ENCODE results near the gene ATF6B. TPM values are rescaled to one million over a fixed set of nuclear protein-coding genes. Genes with fewer than 3 reads are reported as not detected.

ATF6B gene
- total RNA-seq, 1 experiment from 2014 or later, result 45.3 TPM

DNA sequence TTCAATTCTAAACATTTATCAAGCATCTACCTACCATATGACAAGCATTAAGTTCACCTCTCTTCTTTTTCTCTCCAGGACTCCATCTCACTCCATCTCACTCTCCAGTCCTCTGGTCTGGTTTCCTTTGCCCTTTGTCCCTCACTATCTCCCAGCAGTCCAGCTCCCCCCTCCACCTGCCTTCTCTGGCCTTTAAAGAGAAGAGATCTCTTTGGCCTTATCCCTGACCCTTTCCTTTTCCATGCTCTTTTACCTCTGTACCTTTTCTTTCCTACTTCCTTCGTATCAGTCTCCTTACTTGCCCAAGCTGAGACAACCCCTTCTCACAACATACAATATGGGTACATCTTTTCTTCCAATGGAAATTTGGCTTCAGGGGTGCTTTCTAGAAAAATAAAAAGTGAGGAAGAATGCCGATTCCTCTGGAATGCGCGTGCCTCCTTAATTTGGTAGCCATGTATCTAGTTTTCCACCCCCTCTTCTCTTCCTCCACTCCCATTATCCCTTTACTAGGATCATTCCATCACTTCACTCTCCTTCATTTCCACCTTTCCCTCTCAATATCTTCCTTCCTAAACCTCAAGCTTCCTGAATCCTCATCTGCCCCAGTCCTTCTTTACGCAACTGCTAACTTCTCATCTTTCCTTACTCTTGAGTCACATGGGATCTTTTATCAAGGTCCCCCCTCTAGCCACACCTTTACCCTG is 48.6 kb upstream of the ATF6B start:
- Mint-ChIP-seq H3K27me3 (ENCODE audit: low read depth) (no peaks in the 10 kb centered on the region; the same call in 1 of the 2 replicates), H3K9me3 (no peaks in the 10 kb centered on the region; a peak in 1 of 5 replicates), H3K27ac (peak overlapping the region; percentile 98), H3K36me3 (ENCODE audit: insufficient read depth in 1 of 3, low read depth in 3 of 3) (peaks cover 22 to 35% (median 33%) of the 10 kb centered on the region in 3 experiments), H3K4me1 (peaks cover 40 to 47% of the 10 kb centered on the region in 2 experiments), H3K4me3 (peak overlapping the region; percentile 83 to 86)
- H3K4me1 ChIP-seq (ENCODE audit: insufficient read depth, low read length), result peaks cover 7% of the 10 kb centered on the region
- peak overlapping the region; percentile 83 for H3K4me2 ChIP-seq (ENCODE audit: insufficient read depth, insufficient read length, low read length)
- no peak overlapping the region for H3K56ac ChIP-seq (ENCODE audit: insufficient read length, low read depth, low read length)
- peak overlapping the region; percentile 51 for H2BK120ac ChIP-seq (ENCODE audit: low read depth, low read length, poor library complexity, severe bottlenecking)
- peak overlapping the region; percentile 68 for H3K27ac ChIP-seq (ENCODE audit: insufficient read length, low read depth, low read length)
- H2BK5ac ChIP-seq (ENCODE audit: insufficient read length, low read length), result peak overlapping the region; percentile 11
- no peak overlapping the region for H4K8ac ChIP-seq (replicated peaks; ENCODE audit: insufficient read length, low read depth, low read length)
- H3K14ac ChIP-seq (ENCODE audit: insufficient read depth, low read length), result peak overlapping the region; percentile 86; the same call in 1 of the 2 replicates
- no peak overlapping the region; the same call in 1 of the 2 replicates for H3K4ac ChIP-seq (ENCODE audit: low read depth, low read length)
- peak overlapping the region; percentile 83 for H3K9ac ChIP-seq (ENCODE audit: extremely low read depth, insufficient read length, low read length)
- H4K20me1 ChIP-seq (ENCODE audit: control insufficient read depth, insufficient read depth, insufficient read length), result no peaks in the 10 kb centered on the region
- peak overlapping the region; percentile 30 for H2AK5ac ChIP-seq (ENCODE audit: insufficient read length, low read length)
- no peak overlapping the region for H2BK15ac ChIP-seq (ENCODE audit: low read depth, low read length)
- H4K91ac ChIP-seq (ENCODE audit: insufficient read length, low read depth, low read length), result no peak overlapping the region
- peaks cover 22% of the 10 kb centered on the region for H3K23me2 ChIP-seq (ENCODE audit: insufficient read length, low read depth, low read length, poor library complexity, severe bottlenecking)
- H3K79me2 ChIP-seq (ENCODE audit: insufficient read depth, low read length), result peaks cover 18% of the 10 kb centered on the region; the same call in 1 of the 2 replicates
- no peak overlapping the region for H2BK12ac ChIP-seq (ENCODE audit: insufficient read length, low read depth, low read length)
- H3K9me3 ChIP-seq (ENCODE audit: control insufficient read depth, low read depth, low read length), result no peaks in the 10 kb centered on the region
- H2AFZ ChIP-seq (ENCODE audit: low read length), result no peak overlapping the region
- no peak for TF ChIP-seq CTCF (conservative IDR thresholded peaks at IDR 0.05)
- H3T11ph ChIP-seq (ENCODE audit: low read length), result peak overlapping the region; percentile 76
- H3K23ac ChIP-seq (ENCODE audit: insufficient read length, low read depth, low read length), result no peak overlapping the region
- peak overlapping the region; percentile 90 for H3K18ac ChIP-seq (ENCODE audit: insufficient read length, low read depth, low read length)
- no peaks in the 10 kb centered on the region for H3K79me1 ChIP-seq (ENCODE audit: insufficient read depth, low read depth, low read length, poor library complexity, severe bottlenecking)
- no peak overlapping the region for H4K5ac ChIP-seq (ENCODE audit: insufficient read length, low read depth, low read length)
- H3K27me3 ChIP-seq (ENCODE audit: insufficient read depth, low read length), result no peaks in the 10 kb centered on the region
- no peak overlapping the region for H2BK20ac ChIP-seq (ENCODE audit: low read depth, low read length, poor library complexity, severe bottlenecking)
- WGBS (ENCODE audit: extremely low coverage, insufficient read length, low lambda C conversion rate), result no CpG with 5 or more reads among the region's 5 CpGs
- no peak for DNase-seq

Measured in H9 (cell line).